Measurements from ENCODE around the gene ACSL5.
"Not testable (repeated sequence)": the region's sequence is repeated elsewhere in the genome, so short reads cannot be mapped to it uniquely, and the experiment has no call there.

The ACSL5 gene

GRCh38 chr10:112382515-112383235, 8.8 kb downstream of the ACSL5 start:
- no peak overlapping the region for H3K9ac ChIP-seq (ENCODE audit: low read length)
- H3K9me3 ChIP-seq (ENCODE audit: low read length), result no peaks in the 10 kb centered on the region
- H3K36me3 ChIP-seq (ENCODE audit: insufficient read depth, low read length), result no peaks in the 10 kb centered on the region
- H3K4me1 ChIP-seq (ENCODE audit: insufficient read depth, low read length), result no peaks in the 10 kb centered on the region
- no peak overlapping the region for H3K4me3 ChIP-seq (ENCODE audit: low read depth in 1 of 2, low read length in 2 of 2)
- H3K27me3 ChIP-seq (ENCODE audit: control insufficient read depth in 1 of 2, insufficient read depth in 2 of 2, low read length in 2 of 2), result no peaks in the 10 kb centered on the region
- no peak overlapping the region for H3K27ac ChIP-seq (ENCODE audit: low read depth, low read length)

GRCh38 chr10:112383325-112383724, 9.4 kb downstream of the ACSL5 start:
- Histone ChIP-seq H3K27ac (ENCODE audit: low read depth, low read length) (no peak overlapping the region), H3K4me1 (ENCODE audit: insufficient read depth, low read length) (no peaks in the 10 kb centered on the region), H3K4me3 (ENCODE audit: low read depth in 1 of 2, low read length in 2 of 2) (no peak overlapping the region), H3K36me3 (ENCODE audit: insufficient read depth, low read length) (no peaks in the 10 kb centered on the region), H3K9me3 (ENCODE audit: low read length) (no peaks in the 10 kb centered on the region), H3K9ac (ENCODE audit: low read length) (no peak overlapping the region), H3K27me3 (ENCODE audit: control insufficient read depth in 1 of 2, insufficient read depth in 2 of 2, low read length in 2 of 2) (no peaks in the 10 kb centered on the region)

GRCh38 chr10:112384141-112384540, 10.2 kb downstream of the ACSL5 start:
- no peak overlapping the region for H3K4me3 ChIP-seq (ENCODE audit: low read depth in 1 of 2, low read length in 2 of 2)
- no peaks in the 10 kb centered on the region for H3K4me1 ChIP-seq (ENCODE audit: insufficient read depth, low read length)
- no peak overlapping the region for H3K27ac ChIP-seq (ENCODE audit: low read depth, low read length)

GRCh38 chr10:112385201-112385600, 11.3 kb downstream of the ACSL5 start:
- Histone ChIP-seq H3K27ac (ENCODE audit: low read depth, low read length) (no peak overlapping the region), H3K9me3 (ENCODE audit: low read length) (no peaks in the 10 kb centered on the region), H3K4me1 (ENCODE audit: insufficient read depth, low read length) (no peaks in the 10 kb centered on the region), H3K36me3 (ENCODE audit: insufficient read depth, low read length) (no peaks in the 10 kb centered on the region), H3K27me3 (ENCODE audit: control insufficient read depth in 1 of 2, insufficient read depth in 2 of 2, low read length in 2 of 2) (no peaks in the 10 kb centered on the region), H3K4me3 (ENCODE audit: low read depth in 1 of 2, low read length in 2 of 2) (no peak overlapping the region), H3K9ac (ENCODE audit: low read length) (no peak overlapping the region)

More at GRCh38 chr10:112384141-112384540, 10.2 kb downstream of the ACSL5 start:
- Histone ChIP-seq H3K9ac (ENCODE audit: low read length) (no peak overlapping the region), H3K36me3 (ENCODE audit: insufficient read depth, low read length) (no peaks in the 10 kb centered on the region), H3K9me3 (ENCODE audit: low read length) (no peaks in the 10 kb centered on the region), H3K27me3 (ENCODE audit: control insufficient read depth in 1 of 2, insufficient read depth in 2 of 2, low read length in 2 of 2) (no peaks in the 10 kb centered on the region)

GRCh38 chr10:112388056-112388455, 14.1 kb downstream of the ACSL5 start:
- not testable (repeated sequence) for H3K4me3 ChIP-seq (ENCODE audit: low read depth in 1 of 2, low read length in 2 of 2); H3K27me3 ChIP-seq (ENCODE audit: control insufficient read depth in 1 of 2, insufficient read depth in 2 of 2, low read length in 2 of 2); H3K36me3 ChIP-seq (ENCODE audit: insufficient read depth, low read length); H3K4me1 ChIP-seq (ENCODE audit: insufficient read depth, low read length); H3K9me3 ChIP-seq (ENCODE audit: low read length); H3K27ac ChIP-seq (ENCODE audit: low read depth, low read length); H3K9ac ChIP-seq (ENCODE audit: low read length)

GRCh38 chr10:112388548-112388947, 14.6 kb downstream of the ACSL5 start:
- no peak overlapping the region for H3K4me3 ChIP-seq (ENCODE audit: low read depth in 1 of 2, low read length in 2 of 2)
- no peaks in the 10 kb centered on the region for H3K27me3 ChIP-seq (ENCODE audit: control insufficient read depth in 1 of 2, insufficient read depth in 2 of 2, low read length in 2 of 2)
- H3K4me1 ChIP-seq (ENCODE audit: insufficient read depth, low read length), result no peaks in the 10 kb centered on the region
- no peaks in the 10 kb centered on the region for H3K36me3 ChIP-seq (ENCODE audit: insufficient read depth, low read length)
- no peaks in the 10 kb centered on the region for H3K9me3 ChIP-seq (ENCODE audit: low read length)
- H3K9ac ChIP-seq (ENCODE audit: low read length), result no peak overlapping the region
- no peak overlapping the region for H3K27ac ChIP-seq (ENCODE audit: low read depth, low read length)

- Histone ChIP-seq H3K27me3 (ENCODE audit: control insufficient read depth in 1 of 2, insufficient read depth in 2 of 2, low read length in 2 of 2) (no peaks in the 10 kb centered on the region), H3K27ac (ENCODE audit: low read depth, low read length) (no peak overlapping the region), H3K9ac (ENCODE audit: low read length) (no peak overlapping the region), H3K9me3 (ENCODE audit: low read length) (no peaks in the 10 kb centered on the region), H3K4me3 (ENCODE audit: low read depth in 1 of 2, low read length in 2 of 2) (no peak overlapping the region), H3K36me3 (ENCODE audit: insufficient read depth, low read length) (no peaks in the 10 kb centered on the region), H3K4me1 (ENCODE audit: insufficient read depth, low read length) (no peaks in the 10 kb centered on the region)
Observed at GRCh38 chr10:112389271-112389822, 15.4 kb downstream of the ACSL5 start.

- no peak overlapping the region for H3K9ac ChIP-seq (ENCODE audit: low read length)
- no peaks in the 10 kb centered on the region for H3K9me3 ChIP-seq (ENCODE audit: low read length)
- H3K36me3 ChIP-seq (ENCODE audit: insufficient read depth, low read length), result no peaks in the 10 kb centered on the region
- H3K27me3 ChIP-seq (ENCODE audit: control insufficient read depth in 1 of 2, insufficient read depth in 2 of 2, low read length in 2 of 2), result no peaks in the 10 kb centered on the region
- no peaks in the 10 kb centered on the region for H3K4me1 ChIP-seq (ENCODE audit: insufficient read depth, low read length)
- H3K27ac ChIP-seq (ENCODE audit: low read depth, low read length), result no peak overlapping the region
- H3K4me3 ChIP-seq (ENCODE audit: low read depth in 1 of 2, low read length in 2 of 2), result no peak overlapping the region
Observed at GRCh38 chr10:112390125-112390703, 16.3 kb downstream of the ACSL5 start.

GRCh38 chr10:112393341-112393740, 19.4 kb downstream of the ACSL5 start:
- H3K9me3 ChIP-seq (ENCODE audit: low read length), result no peaks in the 10 kb centered on the region
- H3K27ac ChIP-seq (ENCODE audit: low read depth, low read length), result no peak overlapping the region
- no peak overlapping the region for H3K9ac ChIP-seq (ENCODE audit: low read length)
- H3K27me3 ChIP-seq (ENCODE audit: control insufficient read depth in 1 of 2, insufficient read depth in 2 of 2, low read length in 2 of 2), result no peaks in the 10 kb centered on the region
- no peaks in the 10 kb centered on the region for H3K4me1 ChIP-seq (ENCODE audit: insufficient read depth, low read length)
- H3K4me3 ChIP-seq (ENCODE audit: low read depth in 1 of 2, low read length in 2 of 2), result no peak overlapping the region
- no peaks in the 10 kb centered on the region for H3K36me3 ChIP-seq (ENCODE audit: insufficient read depth, low read length)

- Histone ChIP-seq H3K4me1 (ENCODE audit: insufficient read depth, low read length) (no peaks in the 10 kb centered on the region), H3K4me3 (ENCODE audit: low read depth in 1 of 2, low read length in 2 of 2) (no peak overlapping the region), H3K27ac (ENCODE audit: low read depth, low read length) (no peak overlapping the region), H3K27me3 (ENCODE audit: control insufficient read depth in 1 of 2, insufficient read depth in 2 of 2, low read length in 2 of 2) (no peaks in the 10 kb centered on the region), H3K9me3 (ENCODE audit: low read length) (no peaks in the 10 kb centered on the region), H3K9ac (ENCODE audit: low read length) (no peak overlapping the region), H3K36me3 (ENCODE audit: insufficient read depth, low read length) (no peaks in the 10 kb centered on the region)
Observed at GRCh38 chr10:112393827-112394226, 19.9 kb downstream of the ACSL5 start.

GRCh38 chr10:112394475-112394875, 20.6 kb downstream of the ACSL5 start:
- H3K4me1 ChIP-seq (ENCODE audit: insufficient read depth, low read length), result no peaks in the 10 kb centered on the region
- no peak overlapping the region for H3K9ac ChIP-seq (ENCODE audit: low read length)

More at GRCh38 chr10:112394475-112394875, 20.6 kb downstream of the ACSL5 start:
- H3K27ac ChIP-seq (ENCODE audit: low read depth, low read length), result no peak overlapping the region
- no peaks in the 10 kb centered on the region for H3K27me3 ChIP-seq (ENCODE audit: control insufficient read depth in 1 of 2, insufficient read depth in 2 of 2, low read length in 2 of 2)
- H3K9me3 ChIP-seq (ENCODE audit: low read length), result no peaks in the 10 kb centered on the region
- H3K36me3 ChIP-seq (ENCODE audit: insufficient read depth, low read length), result no peaks in the 10 kb centered on the region
- no peak overlapping the region for H3K4me3 ChIP-seq (ENCODE audit: low read depth in 1 of 2, low read length in 2 of 2)
